ENCODE results near the gene NTHL1.

The NTHL1 gene

DNA sequence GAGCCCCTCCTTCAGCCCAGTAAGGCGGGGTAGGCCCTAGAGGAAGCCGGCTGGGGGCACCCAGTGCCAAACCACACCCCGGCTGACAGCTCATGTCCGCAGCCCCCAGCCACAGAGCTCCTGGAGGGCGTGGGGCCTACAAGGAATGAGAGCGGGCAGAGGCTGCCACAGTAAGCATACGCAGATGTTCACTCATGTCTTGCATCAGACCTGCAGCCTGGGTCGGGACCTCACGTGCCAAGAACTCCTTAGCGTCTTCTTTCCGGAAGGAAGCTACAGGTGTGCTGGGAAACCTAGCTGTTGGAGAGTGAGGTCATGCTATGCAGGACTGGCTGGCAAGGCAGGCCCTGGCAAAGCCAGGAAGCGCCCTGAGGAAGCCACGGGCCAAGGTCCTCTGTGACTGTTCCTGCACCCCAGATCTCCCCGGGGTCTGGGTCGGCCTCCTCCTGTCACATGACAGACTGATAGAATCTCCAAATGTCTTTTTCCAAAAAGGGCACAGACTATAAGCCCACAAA is 39.6 kb downstream of the NTHL1 start:
- DNase-seq (ENCODE audit: low spot score), result peak; percentile 19

DNA sequence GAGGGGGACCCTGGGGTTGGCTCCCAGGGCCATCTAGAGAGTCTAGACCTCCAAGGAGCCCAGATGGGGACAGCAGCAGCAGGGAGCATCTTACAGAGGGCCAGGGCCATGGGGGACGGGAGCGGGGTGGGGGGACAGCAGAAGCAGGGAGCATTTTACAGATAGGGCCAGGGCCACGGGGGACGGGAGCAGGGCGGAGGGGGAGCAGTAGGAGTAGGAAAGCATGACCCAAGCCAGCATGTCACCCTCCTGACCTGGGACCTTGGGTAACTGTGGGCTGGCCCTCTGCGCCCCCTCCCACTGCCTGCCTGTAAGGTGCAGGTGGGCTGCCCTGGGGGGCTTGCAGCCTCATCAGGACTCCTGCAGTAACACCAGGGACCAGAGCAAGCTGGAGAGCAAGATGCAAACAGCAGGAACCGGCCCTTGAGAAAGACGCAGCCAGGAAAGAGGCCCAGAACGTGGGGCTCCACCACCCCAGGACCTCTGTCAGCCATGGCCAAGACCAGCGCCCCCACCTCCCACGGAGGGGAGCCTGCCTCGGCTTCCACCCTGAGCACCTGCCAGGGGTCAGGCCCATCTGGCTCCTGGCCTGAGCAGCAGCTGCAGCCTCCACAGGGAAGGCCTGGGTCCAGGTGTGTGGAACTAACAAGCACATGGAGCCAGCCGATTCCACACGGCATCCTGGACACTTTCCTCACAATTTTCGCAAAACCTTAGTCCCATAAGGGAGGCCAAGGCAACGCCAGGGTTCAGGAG is 40.4 kb downstream of the NTHL1 start:
- no peak for DNase-seq (ENCODE audit: low spot score)

GRCh38 chr16:2006317-2006716 is 41.3 kb downstream of the NTHL1 start:
- no peak for DNase-seq (ENCODE audit: low spot score)

DNA sequence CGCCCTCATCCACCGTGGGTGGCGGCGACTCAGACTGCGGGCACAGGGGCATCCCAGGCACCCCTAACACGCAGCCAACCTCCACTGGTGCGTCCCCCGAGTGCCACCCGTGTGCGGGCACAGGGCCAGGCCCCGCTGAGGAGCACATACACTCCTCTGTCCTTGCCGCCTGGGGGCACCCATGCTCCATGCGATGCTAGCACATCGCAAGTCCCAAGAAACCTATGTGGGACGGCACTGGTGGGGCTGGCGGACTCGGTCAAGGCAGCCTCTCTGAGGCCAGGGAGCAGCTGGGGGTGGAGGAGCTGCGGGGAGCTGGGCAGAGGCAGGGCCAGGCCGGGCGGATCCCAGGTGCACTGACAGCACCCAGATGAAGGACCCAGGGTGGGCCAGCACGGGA is 42.0 kb downstream of the NTHL1 start:
- DNase-seq (ENCODE audit: low spot score), result no peak

DNA sequence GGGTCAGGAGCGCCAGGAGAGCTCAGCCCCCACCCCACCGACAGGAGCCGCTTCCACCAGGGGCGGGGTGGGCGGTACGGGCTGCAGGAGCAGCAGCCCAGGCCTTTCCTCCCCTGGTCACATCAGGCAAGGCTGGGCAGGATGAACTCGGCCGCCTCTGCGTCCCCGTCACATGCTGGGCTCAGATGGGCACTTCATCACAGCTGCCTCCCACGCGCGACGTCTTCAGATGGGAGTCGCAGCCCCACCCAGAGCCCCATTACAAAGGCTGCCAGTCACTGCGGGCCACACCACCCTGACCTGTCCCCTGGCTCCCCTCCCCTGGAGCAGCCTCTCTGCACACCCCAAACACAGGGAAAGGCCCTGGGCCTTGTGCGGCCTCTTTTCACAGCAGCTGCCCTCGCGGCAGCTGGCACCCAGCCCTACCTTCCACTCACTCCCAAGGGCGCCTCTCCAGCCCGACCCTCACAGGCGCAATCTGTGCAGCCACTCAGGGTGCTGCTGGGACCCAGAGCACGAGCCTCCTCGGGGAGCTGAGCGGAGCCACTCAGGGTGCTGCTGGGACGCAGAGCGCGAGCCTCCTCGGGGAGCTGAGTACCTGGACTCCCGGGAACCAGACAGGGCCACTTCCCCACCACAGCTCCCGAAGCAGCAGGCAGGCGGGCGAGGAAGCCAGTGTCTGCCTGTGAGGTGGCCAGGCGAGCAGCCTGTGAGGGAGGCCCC is 42.7 kb downstream of the NTHL1 start:
- DNase-seq (ENCODE audit: low spot score), result no peak

DNA sequence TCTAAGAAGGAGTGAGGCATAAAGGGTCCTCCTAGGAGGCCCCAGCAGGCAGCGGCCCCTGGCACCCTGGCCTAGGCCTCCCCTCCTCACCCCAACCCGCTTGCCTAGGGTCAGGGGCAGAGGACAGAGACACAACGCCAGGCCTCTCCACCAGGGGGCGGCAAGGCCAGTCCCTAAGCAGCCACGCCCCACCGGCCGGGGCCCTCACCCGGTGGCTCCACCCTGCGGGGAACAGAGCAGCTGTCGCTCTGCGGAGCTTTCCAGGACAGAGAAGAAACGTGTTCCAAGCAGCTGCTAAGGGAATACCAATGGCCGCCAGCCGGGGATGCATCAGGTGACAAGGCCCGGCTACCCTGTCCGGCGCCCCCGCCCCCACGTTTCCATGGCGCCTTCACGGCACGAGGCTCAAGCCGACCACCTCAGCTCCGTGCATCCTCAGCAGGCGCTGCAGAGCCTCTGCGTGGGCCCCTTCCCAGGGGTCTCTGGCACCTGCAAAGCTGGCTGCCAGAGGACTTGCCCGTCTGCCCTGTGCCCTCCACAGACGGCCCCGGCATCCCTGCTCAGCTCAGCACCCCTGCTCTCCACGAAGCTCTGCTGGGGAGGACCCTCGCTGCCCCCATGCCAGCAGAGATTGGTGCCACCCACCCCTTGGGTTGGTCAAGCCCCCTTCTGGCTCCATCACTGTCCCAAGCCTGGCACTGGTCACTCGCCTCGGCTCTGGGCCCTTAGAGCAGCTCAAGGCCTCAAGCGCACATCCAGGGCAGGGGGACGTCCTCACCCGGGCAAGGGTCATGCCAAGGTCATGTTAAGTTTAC is 43.6 kb downstream of the NTHL1 start:
- DNase-seq (ENCODE audit: low spot score), result peak; percentile 85

GRCh38 chr16:2003231-2003826 is 44.3 kb downstream of the NTHL1 start:
- no peak for DNase-seq (ENCODE audit: low spot score)

- no peak for DNase-seq (ENCODE audit: low spot score)
These were observed 45.0 kb downstream of the NTHL1 start for GRCh38 chr16:2002406-2003230.

DNA sequence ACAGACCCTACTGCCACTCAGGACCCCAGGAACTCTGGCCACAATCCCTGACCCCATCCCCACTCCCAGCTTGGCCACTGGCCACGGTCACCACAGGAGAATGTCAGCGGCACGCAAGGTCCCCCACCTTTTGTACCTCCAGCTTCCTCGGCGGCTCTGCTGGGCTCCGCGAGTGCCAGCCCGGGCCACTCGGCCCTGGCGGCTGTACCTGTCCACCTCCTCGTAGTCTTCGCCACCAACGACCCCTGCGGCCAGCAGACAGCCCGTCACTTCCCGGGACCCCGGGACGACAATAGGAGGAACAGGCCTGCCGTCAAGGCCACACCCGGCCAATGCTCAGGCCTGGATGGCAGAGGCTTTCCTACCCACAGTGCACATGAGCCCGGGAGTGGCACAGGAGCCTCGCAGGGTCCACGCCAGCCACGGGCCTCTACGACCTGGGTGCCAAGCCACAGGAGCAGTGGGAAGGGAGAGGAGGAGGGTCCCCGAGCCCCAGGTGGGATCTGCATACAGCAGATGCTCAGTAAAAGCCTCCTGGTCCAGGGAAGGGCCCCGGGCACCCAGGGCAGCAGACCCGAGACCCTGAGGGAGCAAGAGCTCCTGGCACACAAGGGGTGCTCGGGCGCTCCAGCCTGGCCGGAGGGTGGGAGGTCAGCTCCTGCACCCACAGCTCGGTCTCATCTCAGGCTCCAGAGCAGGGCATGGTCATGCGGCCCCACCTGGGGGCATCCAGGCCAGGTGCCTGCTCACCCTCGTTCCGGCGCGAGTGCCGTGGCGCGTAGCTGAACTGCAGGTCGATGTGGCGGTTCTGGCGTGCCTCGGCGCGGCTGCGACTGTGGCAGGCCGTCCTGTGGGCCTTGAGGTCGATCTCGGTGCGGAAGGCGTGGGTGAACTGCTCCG is 45.9 kb downstream of the NTHL1 start:
- no peak for DNase-seq (ENCODE audit: low spot score)

DNA sequence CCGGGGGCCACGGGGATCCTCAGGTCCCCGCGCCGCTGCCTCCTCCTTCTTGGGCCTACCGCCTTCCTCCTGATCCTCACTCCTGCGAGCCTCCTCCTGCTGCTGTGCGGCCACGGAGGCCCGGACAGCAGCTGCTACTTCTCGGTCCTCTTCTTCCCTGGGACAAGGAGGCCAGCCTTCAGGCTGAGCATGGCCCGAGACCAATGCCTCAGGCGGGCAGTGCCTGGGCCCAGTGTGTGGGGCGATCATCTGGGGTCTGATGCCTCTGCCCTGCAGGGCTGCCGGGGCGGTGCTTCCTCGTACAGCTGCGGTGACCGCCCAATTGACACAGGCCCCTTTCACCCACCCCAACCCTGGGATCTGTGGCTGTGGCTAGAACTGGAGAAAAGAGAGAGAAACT is 46.6 kb downstream of the NTHL1 start:
- no peak for DNase-seq (ENCODE audit: low spot score)

GRCh38 chr16:1999866-2000514 is 47.6 kb downstream of the NTHL1 start:
- no peak for DNase-seq (ENCODE audit: low spot score)

DNA sequence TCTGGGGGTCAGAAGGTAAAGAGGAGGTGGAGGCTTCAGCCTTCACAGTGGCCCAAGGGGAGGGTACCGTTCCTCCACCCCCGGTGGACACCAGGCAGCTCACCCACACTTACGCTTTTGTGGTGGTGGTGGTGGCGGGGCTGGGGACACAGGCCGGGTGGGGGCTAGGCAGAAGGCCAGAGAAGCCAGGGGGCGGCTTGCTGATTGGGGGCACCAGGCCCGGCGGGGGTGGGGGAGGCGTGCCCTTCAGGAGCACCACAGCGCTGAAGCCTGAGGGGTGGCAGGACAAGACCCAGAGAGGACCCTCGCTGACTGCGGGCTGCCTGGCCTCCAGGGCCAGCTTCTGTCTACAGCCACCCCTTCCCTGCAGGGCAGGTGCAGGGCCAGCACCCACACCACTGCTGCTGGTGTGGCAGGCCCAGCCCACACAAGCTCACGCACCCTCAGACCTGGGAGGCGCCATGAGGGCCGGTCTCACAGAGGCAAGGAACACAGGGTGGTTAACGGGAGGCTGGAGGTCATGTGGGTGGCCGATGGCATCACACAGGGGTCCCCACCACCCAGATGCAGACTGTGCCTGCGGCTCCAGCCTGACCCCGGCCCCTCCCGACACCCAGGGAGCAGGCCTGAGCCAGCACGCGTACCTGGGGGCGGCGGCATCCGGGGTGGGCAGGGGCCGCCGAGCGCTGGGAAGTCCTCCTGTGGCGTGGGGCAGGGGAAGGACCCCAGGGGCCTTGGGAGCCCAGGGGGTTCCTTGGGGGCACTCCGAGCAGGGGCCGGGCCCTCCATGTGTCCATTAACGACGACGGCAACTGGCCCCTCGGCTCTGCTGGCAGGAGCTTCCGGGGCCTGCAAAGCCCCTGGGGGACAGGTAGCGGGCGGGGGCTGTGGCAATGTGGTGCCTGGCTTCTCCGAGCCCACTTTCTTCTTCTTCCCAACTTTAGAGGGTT is 48.5 kb downstream of the NTHL1 start:
- no peak for DNase-seq (ENCODE audit: low spot score)

DNA sequence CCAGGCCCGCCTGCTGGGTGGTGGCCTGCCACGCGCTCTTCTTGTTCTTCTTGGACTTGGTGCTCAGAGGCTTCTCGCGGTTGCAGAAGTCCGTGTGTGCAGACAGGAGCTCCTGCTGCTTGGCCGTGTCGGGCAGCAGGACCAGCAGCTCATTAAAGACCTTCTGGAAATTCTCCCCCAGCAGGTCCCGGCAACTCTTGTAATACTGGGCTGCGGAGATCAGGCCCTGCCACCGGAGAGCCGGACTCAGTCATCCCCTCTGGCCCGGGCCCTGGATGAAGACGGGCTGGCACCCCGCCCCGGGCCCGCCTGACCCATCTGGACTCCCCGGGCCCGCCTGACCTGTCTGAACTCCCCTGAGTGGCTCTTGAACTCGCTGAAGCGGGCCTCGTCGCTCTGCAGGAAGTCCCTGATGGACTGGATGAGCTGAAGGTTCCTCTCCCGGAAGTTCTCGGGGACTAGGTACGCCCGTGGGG is 49.2 kb downstream of the NTHL1 start:
- DNase-seq (ENCODE audit: low spot score), result no peak

DNA sequence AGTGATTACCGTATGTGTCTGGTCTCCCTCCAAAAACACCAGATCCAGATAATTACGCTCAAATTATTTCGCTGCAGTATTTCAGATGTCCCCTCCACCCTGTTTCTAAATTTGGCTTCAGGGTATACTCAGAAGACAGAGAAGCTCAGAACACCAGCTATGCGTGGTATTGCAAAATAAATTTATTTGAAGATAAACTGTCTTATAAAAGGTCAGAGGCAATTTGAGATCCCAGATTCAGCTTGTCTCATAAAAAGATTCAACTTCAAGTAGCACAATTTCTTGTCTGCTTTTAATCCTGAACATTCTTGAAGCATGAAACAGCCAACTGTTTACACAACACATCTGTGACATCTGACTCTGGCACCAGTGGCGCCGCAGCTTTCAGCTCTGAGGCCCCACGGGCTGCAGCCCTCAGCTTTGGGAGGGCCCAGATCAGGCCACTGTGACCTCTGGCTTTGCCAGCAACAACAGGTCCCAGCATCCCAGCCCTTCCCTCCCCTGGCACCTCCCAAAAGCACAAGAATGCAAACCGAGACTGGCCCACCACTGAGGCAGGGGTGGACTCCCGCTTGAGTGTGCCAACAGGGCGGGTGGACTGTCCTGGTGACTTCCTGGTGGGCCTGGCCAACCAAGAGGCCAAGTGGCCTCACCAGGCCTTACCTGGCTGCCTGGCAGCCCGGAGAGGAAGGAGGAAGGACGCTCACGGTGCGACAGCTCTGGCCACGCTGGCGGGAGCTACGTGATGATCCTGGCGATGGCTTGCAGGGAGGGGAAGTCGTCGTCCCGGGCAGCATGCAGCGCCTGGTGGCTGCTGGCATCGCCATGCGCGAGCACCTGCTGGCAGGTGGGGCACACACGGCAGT is 49.9 kb downstream of the NTHL1 start:
- DNase-seq (ENCODE audit: low spot score), result no peak

- no peak for DNase-seq (ENCODE audit: low spot score)
These were observed 53.9 kb downstream of the NTHL1 start for GRCh38 chr16:1993731-1994131.

DNA sequence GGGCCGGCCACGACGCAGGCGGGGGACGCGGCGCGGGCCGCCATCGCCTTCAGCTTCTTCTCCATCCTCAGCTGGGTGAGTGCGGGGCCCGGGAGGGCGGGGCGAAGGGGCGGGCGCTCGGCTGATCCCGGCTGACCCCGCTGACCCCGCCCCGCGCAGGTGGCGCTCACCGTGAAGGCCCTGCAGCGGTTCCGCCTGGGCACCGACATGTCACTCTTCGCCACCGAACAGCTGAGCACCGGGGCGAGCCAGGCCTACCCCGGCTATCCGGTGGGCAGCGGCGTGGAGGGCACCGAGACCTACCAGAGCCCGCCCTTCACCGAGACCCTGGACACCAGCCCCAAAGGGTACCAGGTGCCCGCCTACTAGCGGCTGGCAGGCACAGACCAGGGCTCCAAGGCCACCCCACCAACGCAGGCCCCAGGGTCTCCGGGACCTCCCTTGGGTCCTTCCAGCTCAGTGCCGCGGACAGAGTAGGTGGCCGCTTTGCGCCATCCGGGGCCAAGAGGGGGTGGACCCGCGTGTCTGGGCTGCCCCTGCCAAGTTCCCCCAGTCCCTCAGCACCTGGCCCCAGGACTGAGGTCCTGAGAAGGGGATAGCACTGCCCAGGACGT is 54.8 kb downstream of the NTHL1 start:
- DNase-seq (ENCODE audit: low spot score), result no peak

Data from CD4-positive, alpha-beta T cell treated with Interleukin-2 at 100 ng/mL for 4 hours (primary cell).